ENCODE measurements around the gene ELMO1. TPM values are rescaled to one million over a fixed set of nuclear protein-coding genes. Genes with fewer than 3 reads are reported as not detected.
A peak's percentile ranks its signal among the peaks of the same experiment; 100 is the strongest.

Gene ELMO1
- total RNA-seq, 1 donor from 2014 or later = 151 TPM

DNA sequence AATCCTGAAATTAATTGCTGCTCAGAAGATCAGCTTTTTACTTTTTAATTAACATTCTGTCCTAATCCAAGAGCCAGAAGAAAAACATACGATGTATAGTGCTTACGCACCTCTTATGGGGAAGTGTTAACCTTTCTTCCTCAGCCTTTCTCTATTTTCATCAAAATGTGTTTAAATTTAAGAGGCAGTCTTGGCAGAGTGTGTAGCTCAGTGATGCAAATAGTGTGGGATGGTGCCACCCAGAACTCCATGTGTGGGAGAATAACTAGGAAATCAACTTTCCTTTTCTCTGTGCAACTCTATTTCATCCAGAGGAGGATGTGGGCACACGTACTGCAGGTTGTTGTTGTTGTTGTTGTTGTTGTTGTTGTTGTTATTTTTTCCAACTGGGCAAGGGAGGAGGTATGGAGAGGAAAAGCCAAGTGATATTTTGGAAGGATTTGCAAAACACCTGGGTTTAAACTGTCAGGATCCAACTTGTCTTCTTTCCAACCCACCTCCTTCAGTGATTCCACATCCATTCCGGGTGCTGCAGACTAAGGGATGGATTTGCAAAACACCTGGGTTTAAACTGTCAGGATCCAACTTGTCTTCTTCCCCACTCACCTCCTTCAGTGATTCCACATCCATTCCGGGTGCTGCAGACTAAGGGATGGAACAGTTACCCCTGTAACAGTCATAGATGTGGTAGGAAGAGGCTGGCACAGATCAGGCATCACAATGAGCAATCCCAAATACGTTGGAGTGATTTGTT, 19.8 kb downstream of the ELMO1 start:
- Mint-ChIP-seq H3K27ac (ENCODE audit: unreplicated experiment) (no peak overlapping the region), H3K4me1 (ENCODE audit: unreplicated experiment) (peaks cover 12% of the 10 kb centered on the region), H3K36me3 (ENCODE audit: low read depth, unreplicated experiment) (peaks cover 7% of the 10 kb centered on the region), H3K9me3 (ENCODE audit: unreplicated experiment) (no peaks in the 10 kb centered on the region), H3K4me3 (ENCODE audit: unreplicated experiment) (no peak overlapping the region), H3K27me3 (ENCODE audit: unreplicated experiment) (no peaks in the 10 kb centered on the region)
- DNase-seq (ENCODE audit: low spot score) = no peak
- TF ChIP-seq, protein P1, sequence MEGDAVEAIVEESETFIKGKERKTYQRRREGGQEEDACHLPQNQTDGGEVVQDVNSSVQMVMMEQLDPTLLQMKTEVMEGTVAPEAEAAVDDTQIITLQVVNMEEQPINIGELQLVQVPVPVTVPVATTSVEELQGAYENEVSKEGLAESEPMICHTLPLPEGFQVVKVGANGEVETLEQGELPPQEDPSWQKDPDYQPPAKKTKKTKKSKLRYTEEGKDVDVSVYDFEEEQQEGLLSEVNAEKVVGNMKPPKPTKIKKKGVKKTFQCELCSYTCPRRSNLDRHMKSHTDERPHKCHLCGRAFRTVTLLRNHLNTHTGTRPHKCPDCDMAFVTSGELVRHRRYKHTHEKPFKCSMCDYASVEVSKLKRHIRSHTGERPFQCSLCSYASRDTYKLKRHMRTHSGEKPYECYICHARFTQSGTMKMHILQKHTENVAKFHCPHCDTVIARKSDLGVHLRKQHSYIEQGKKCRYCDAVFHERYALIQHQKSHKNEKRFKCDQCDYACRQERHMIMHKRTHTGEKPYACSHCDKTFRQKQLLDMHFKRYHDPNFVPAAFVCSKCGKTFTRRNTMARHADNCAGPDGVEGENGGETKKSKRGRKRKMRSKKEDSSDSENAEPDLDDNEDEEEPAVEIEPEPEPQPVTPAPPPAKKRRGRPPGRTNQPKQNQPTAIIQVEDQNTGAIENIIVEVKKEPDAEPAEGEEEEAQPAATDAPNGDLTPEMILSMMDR (IDR thresholded peaks at IDR 0.05; ENCODE audit: unreplicated experiment) = no peak

- DNase-seq (ENCODE audit: low spot score) = no peak
- H3K4me1 Mint-ChIP-seq (ENCODE audit: unreplicated experiment) = peaks cover 9% of the 10 kb centered on the region
- no peaks in the 10 kb centered on the region for H3K9me3 Mint-ChIP-seq (ENCODE audit: unreplicated experiment)
- peak overlapping the region; percentile 57 for H3K27ac Mint-ChIP-seq (ENCODE audit: unreplicated experiment)
- H3K36me3 Mint-ChIP-seq (ENCODE audit: low read depth, unreplicated experiment) = peaks cover 7% of the 10 kb centered on the region
- TF ChIP-seq, protein P1 (IDR thresholded peaks at IDR 0.05; ENCODE audit: unreplicated experiment) = no peak
- H3K4me3 Mint-ChIP-seq (ENCODE audit: unreplicated experiment) = no peak overlapping the region
- no peaks in the 10 kb centered on the region for H3K27me3 Mint-ChIP-seq (ENCODE audit: unreplicated experiment)
These were observed 21.3 kb downstream of the ELMO1 start for GRCh38 chr7:37427276-37427940.

DNA sequence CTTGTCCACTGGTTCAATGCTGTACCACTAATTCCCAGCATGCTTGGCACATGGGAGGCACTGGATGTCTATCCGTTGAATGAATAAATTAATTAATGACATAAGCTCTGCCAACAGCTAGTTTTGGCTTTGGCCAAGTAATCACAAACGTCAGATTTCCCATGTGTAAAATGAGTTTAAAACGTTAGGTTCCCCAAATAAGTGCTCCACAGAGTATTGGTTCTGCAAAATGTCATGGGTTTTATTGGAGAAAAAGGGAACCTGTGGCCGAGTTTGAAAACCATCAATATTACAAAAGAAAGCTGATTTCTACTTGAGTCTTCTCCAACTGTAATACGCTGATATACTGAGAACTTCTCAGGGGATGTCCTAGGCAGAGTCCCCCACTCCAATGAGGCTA, 23.2 kb downstream of the ELMO1 start:
- Mint-ChIP-seq H3K27ac (ENCODE audit: unreplicated experiment) (no peak overlapping the region), H3K4me1 (ENCODE audit: unreplicated experiment) (peaks cover 21% of the 10 kb centered on the region), H3K9me3 (ENCODE audit: unreplicated experiment) (no peaks in the 10 kb centered on the region), H3K36me3 (ENCODE audit: low read depth, unreplicated experiment) (peaks cover 7% of the 10 kb centered on the region), H3K27me3 (ENCODE audit: unreplicated experiment) (no peaks in the 10 kb centered on the region), H3K4me3 (ENCODE audit: unreplicated experiment) (no peak overlapping the region)
- TF ChIP-seq, protein P1 (IDR thresholded peaks at IDR 0.05; ENCODE audit: unreplicated experiment) = no peak
- no peak for DNase-seq (ENCODE audit: low spot score)

GRCh38 chr7:37424995-37425394, 23.7 kb downstream of the ELMO1 start:
- no peaks in the 10 kb centered on the region for H3K9me3 Mint-ChIP-seq (ENCODE audit: unreplicated experiment)
- no peak overlapping the region for H3K4me3 Mint-ChIP-seq (ENCODE audit: unreplicated experiment)
- DNase-seq (ENCODE audit: low spot score) = no peak
- no peaks in the 10 kb centered on the region for H3K27me3 Mint-ChIP-seq (ENCODE audit: unreplicated experiment)
- TF ChIP-seq, protein P1 (IDR thresholded peaks at IDR 0.05; ENCODE audit: unreplicated experiment) = no peak
- H3K4me1 Mint-ChIP-seq (ENCODE audit: unreplicated experiment) = peaks cover 24% of the 10 kb centered on the region
- H3K27ac Mint-ChIP-seq (ENCODE audit: unreplicated experiment) = no peak overlapping the region
- H3K36me3 Mint-ChIP-seq (ENCODE audit: low read depth, unreplicated experiment) = peaks cover 7% of the 10 kb centered on the region

DNA sequence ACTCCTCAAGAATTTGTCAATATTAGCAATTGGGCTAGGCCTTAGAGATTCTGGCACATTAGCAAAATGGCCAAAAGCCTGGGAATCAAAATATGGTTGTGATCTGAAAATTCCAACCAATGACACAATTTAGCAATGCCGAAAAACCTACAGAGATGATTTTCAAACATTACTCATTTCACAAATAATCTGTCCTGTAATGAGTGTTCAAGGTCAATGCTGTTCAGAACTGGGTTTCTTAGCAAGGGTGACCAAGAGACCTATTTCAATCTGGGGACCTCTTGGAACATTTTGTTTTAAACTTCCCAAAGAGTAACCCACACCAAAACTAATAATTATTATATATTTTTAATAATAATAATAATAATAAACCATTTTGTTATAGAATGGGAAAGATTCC, 24.1 kb downstream of the ELMO1 start:
- Mint-ChIP-seq H3K4me3 (ENCODE audit: unreplicated experiment) (no peak overlapping the region), H3K9me3 (ENCODE audit: unreplicated experiment) (no peaks in the 10 kb centered on the region), H3K36me3 (ENCODE audit: low read depth, unreplicated experiment) (peaks cover 7% of the 10 kb centered on the region), H3K4me1 (ENCODE audit: unreplicated experiment) (peaks cover 28% of the 10 kb centered on the region), H3K27ac (ENCODE audit: unreplicated experiment) (no peak overlapping the region), H3K27me3 (ENCODE audit: unreplicated experiment) (no peaks in the 10 kb centered on the region)
- DNase-seq (ENCODE audit: low spot score) = no peak
- TF ChIP-seq, protein P1 (IDR thresholded peaks at IDR 0.05; ENCODE audit: unreplicated experiment) = no peak

Data from endothelial cell (in vitro differentiated cells).